Gastrocnemius medialis (tissue), 4 donors: ENCODE data around the gene HSPB9.

ENCODE experiments used
- POLR2A ChIP-seq, 2 donors: fragments of 450-650 bp; IDR thresholded peaks; one replicate each; pipeline ENCODE4 v1.6.1; 2017; ENCODE audit warnings: antibody characterized with exemption in 2 of 2, mild to moderate bottlenecking in 2 of 2, moderate library complexity in 2 of 2
- TF ChIP-seq, protein P1 (sequence below), 5 experiments: fragments of 450-650 bp in 3 of 5; fragments of 200-600 bp in 2 of 5; sonication (generic) in 2 of 5; IDR thresholded peaks in 4 of 5; conservative IDR thresholded peaks in 1 of 5; 1 replicate in 4 of 5; 2 replicates in 1 of 5; pipeline ENCODE4 v1.5.1; 2016 to 2019; ENCODE audit warnings: antibody characterized with exemption in 5 of 5, mild to moderate bottlenecking in 3 of 5, moderate library complexity in 3 of 5

- TF ChIP-seq, protein P1, sequence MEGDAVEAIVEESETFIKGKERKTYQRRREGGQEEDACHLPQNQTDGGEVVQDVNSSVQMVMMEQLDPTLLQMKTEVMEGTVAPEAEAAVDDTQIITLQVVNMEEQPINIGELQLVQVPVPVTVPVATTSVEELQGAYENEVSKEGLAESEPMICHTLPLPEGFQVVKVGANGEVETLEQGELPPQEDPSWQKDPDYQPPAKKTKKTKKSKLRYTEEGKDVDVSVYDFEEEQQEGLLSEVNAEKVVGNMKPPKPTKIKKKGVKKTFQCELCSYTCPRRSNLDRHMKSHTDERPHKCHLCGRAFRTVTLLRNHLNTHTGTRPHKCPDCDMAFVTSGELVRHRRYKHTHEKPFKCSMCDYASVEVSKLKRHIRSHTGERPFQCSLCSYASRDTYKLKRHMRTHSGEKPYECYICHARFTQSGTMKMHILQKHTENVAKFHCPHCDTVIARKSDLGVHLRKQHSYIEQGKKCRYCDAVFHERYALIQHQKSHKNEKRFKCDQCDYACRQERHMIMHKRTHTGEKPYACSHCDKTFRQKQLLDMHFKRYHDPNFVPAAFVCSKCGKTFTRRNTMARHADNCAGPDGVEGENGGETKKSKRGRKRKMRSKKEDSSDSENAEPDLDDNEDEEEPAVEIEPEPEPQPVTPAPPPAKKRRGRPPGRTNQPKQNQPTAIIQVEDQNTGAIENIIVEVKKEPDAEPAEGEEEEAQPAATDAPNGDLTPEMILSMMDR (IDR thresholded peaks at IDR 0.05 in 4 of 5, conservative IDR thresholded peaks at IDR 0.05 in 1 of 5), result no peak
- no peak for TF ChIP-seq POLR2A (IDR thresholded peaks at IDR 0.05)
Observed at GRCh38 chr17:42135151-42135550, 12.5 kb downstream of the HSPB9 start.
